GM08714 (cell line): Measurements from ENCODE around the gene HACL1.
"Not testable (repeated sequence)": the region's sequence is repeated elsewhere in the genome, so short reads cannot be mapped to it uniquely, and the experiment has no call there.

Experiments used
- H3K4me3 ChIP-seq: fragments of 200-500 bp; sonication (Bioruptor generic); 2 replicates; pipeline ENCODE4 v1.5.1; 2014; ENCODE audit warnings: mild to moderate bottlenecking, low read length, inconsistent platforms
- ZNF274 ChIP-seq: IDR thresholded peaks from 2 replicates; pipeline ENCODE4 v1.6.1; 2012; ENCODE audit warnings: mild to moderate bottlenecking, low read depth, low read length

HACL1 gene

GRCh38 chr3:15535732-15536131, 65.6 kb downstream of the HACL1 start:
- no peak overlapping the region for H3K4me3 ChIP-seq
- TF ChIP-seq ZNF274: no peak

GRCh38 chr3:15532614-15533013, 68.8 kb downstream of the HACL1 start:
- not testable (repeated sequence) for H3K4me3 ChIP-seq

GRCh38 chr3:15531346-15531745, 70.0 kb downstream of the HACL1 start:
- TF ChIP-seq ZNF274: no peak
- no peak overlapping the region for H3K4me3 ChIP-seq

GRCh38 chr3:15528854-15529537, 72.4 kb downstream of the HACL1 start:
- H3K4me3 ChIP-seq: no peak overlapping the region
- TF ChIP-seq ZNF274: no peak

GRCh38 chr3:15527031-15527459, 74.3 kb downstream of the HACL1 start:
- H3K4me3 ChIP-seq: no peak overlapping the region
- TF ChIP-seq ZNF274: no peak

GRCh38 chr3:15525790-15526189, 75.6 kb downstream of the HACL1 start:
- no peak overlapping the region for H3K4me3 ChIP-seq
- TF ChIP-seq ZNF274: no peak

- H3K4me3 ChIP-seq: no peak overlapping the region
- TF ChIP-seq ZNF274: no peak
Measured at GRCh38 chr3:15523660-15524417, 77.5 kb downstream of the HACL1 start.

GRCh38 chr3:15522016-15522415, 79.4 kb downstream of the HACL1 start:
- no peak overlapping the region for H3K4me3 ChIP-seq
- TF ChIP-seq ZNF274: no peak

GRCh38 chr3:15521573-15521965, 79.8 kb downstream of the HACL1 start, which contains the start of gene COLQ:
TSS of gene COLQ (minus strand) at chr3:15521706. CDS start at chr3:15521625, 81 bp downstream.
- no peak for TF ChIP-seq ZNF274
- no peak within 1 kb of the TSS for H3K4me3 ChIP-seq

- H3K4me3 ChIP-seq: no peak overlapping the region
- no peak for TF ChIP-seq ZNF274
Measured at GRCh38 chr3:15520804-15521572, 80.4 kb downstream of the HACL1 start.

- no peak for TF ChIP-seq ZNF274
- H3K4me3 ChIP-seq: no peak overlapping the region
Measured at GRCh38 chr3:15520185-15520584, 81.2 kb downstream of the HACL1 start.

- H3K4me3 ChIP-seq: no peak overlapping the region
- no peak for TF ChIP-seq ZNF274
Measured at GRCh38 chr3:15519096-15519495, 82.3 kb downstream of the HACL1 start.

- TF ChIP-seq ZNF274: no peak
- H3K4me3 ChIP-seq: no peak overlapping the region
Measured at GRCh38 chr3:15514663-15515340, 86.6 kb downstream of the HACL1 start.

- TF ChIP-seq ZNF274: no peak
- no peak overlapping the region for H3K4me3 ChIP-seq
Measured at GRCh38 chr3:15513810-15514662, 87.3 kb downstream of the HACL1 start.
